Stimulated activated CD4-positive, alpha-beta T cell treated with anti-CD3 and anti-CD28 coated beads, Interleukin-15, amount 100 ng/mL, for 48 hours (primary cell): Measurements from ENCODE around the gene ZKSCAN8.

Experiments
- DNase-seq, 2 donors: peaks; one replicate each; pipeline ENCODE4 v3.0.0-alpha.2; 2020; ENCODE audit warnings: low read depth in 2 of 2

Gene ZKSCAN8

GRCh38 chr6:28206527-28206926, 64.8 kb downstream of the ZKSCAN8 start:
- DNase-seq = no peak

GRCh38 chr6:28206928-28207509, 65.3 kb downstream of the ZKSCAN8 start:
- DNase-seq = no peak

- DNase-seq = peak in 1 of 2 donors; percentile 14
These were observed 65.9 kb downstream of the ZKSCAN8 start for GRCh38 chr6:28207510-28208110.

- DNase-seq = no peak
These were observed 66.5 kb downstream of the ZKSCAN8 start for GRCh38 chr6:28208111-28208659.
